CD4-positive, alpha-beta T cell treated with Interleukin-21 for 1 hour (primary cell): ENCODE results near the gene CNOT2.
"Not testable (repeated sequence)": the region's sequence is repeated elsewhere in the genome, so short reads cannot be mapped to it uniquely, and the experiment has no call there.

ENCODE experiments used
- DNase-seq: peaks from one replicate; pipeline ENCODE4 v3.0.0-alpha.2; 2020

The CNOT2 gene

GRCh38 chr12:70367258-70368141 lies 124.3 kb downstream of the CNOT2 start:
- no peak for DNase-seq

DNA sequence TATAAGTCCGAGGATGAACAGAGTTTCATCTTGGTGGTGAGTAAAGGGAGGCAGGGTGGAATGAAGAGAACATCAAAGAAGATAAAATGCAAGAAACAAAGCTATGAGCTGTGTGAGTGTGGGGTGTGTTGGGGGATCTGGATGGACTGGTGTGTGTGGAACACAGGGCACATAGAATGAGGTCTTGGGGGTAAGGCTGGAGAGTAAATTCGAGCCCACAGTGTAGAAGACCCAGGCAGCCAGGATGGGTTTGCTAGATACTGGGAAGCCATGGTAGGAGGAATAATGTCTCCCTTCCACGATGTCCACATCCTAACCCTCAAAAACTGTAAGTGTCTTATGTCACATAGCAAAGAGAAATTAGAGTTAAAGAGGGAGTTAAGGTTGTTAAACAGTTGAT lies 129.6 kb downstream of the CNOT2 start:
- no peak for DNase-seq

GRCh38 chr12:70379846-70380245 lies 136.6 kb downstream of the CNOT2 start:
- DNase-seq: no peak

DNA sequence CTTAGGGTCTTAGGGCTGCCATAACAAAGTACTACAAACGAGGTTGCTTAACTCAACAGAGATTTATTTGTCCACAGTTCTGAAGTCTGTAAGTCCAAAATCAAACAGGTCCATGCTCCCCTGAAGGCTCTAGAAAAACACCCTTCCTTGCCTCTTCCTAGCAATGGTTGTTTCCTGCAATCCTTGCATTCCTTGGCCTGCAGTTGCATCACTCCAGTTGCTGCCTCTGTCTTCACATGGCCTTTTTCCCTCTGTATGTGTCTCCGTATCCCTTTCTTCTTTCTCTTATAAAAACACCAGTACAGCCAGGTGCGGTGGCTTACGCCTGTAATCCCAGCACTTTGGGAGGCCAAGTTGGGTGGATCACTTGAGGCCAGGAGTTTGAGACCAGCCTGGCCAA lies 140.3 kb downstream of the CNOT2 start:
- DNase-seq: no peak

GRCh38 chr12:70383886-70384285 lies 140.7 kb downstream of the CNOT2 start:
- DNase-seq: no peak

- DNase-seq: no peak
These were observed 143.5 kb downstream of the CNOT2 start for GRCh38 chr12:70386771-70387170.

DNA sequence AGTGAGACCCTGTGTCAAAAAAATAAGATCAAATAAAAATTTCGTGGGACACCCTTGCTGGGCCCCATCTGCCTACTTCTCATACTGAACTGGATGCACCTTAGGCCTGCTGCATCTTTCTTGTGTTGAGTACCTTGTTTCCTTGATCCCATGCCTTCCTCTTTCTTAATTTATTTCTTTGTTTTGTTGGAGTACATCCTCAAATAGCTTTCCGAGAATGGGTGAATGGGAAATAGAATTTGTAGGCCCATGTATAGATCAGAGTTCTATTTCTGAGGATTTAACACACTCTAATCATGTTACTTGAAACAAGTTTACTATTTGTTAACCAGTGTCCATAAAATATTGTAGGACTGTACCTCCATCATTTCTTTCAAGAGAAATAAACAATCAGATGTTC lies 146.4 kb downstream of the CNOT2 start:
- DNase-seq: no peak

DNA sequence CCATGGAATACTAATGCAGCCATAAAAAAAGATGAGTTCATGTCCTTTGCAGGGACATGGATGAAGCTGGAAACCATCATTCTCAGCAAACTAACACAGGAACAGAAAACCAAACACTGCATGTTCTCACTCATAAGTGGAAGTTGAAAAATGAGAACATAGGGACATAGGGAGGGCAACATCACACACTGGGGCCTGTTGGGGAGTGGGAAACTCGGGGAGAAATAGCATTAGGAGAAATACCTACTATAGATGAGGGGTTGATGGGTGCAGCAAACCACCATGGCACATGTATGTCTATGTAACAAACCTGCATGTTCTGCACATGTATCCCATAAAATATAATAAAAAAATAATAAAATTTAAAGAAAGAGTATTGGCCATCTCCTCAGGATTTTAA lies 149.4 kb downstream of the CNOT2 start:
- not testable (repeated sequence) for DNase-seq

DNA sequence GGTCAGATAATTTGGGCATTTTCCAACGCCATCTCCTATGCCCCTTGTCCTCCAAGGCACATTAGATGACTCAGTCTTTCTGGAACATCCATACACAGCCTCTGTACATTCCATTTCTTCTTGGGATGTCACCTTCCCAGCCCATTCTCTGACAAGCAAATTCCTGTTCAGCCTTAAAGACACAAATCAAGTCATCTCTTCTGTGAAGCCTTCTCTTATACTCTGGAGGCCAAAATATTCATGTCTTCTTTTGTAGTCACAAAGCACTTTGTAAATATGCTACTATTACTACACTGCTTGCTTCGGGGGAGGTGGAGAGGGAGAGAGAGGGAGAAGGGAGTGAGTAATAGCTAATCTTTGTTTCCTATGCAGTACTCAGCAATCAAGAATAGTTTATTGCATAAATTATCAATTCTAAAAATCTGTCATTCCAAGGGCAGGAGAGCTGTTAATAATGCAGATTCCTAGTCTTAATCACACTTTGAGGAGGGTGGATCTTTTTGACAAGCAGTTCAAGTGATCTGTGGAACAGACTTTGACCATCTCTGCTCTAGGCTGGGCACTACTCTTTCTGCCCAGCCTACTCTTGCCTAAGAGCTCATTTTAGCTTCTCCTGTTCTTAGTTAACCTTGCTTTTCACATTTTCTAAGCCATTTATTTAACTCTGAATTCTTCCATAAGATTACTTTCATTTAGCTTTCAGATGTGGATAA lies 150.7 kb downstream of the CNOT2 start:
- no peak for DNase-seq

DNA sequence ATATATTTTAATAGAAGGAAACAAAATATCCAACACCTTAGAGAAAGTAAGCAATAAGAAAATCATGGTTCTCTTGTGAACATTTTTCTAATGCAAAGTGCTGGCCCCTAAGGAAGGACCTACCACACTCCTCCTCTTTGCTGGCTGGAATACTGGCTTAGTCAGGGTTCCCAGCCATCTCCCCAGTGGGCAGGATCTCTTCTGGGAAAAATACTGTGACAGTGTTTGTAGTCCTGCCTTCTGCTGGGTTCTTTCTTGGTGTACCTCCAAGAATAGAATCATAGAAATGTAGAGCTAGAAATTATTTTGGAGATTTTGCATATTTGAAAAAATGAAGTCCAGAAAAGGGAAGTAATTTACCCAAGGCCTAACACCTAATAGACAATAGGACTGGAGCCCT lies 154.8 kb downstream of the CNOT2 start:
- no peak for DNase-seq

- DNase-seq: no peak
These were observed 155.6 kb downstream of the CNOT2 start for GRCh38 chr12:70398862-70399261.

- DNase-seq: no peak
These were observed 156.1 kb downstream of the CNOT2 start for GRCh38 chr12:70399311-70399710.

GRCh38 chr12:70400124-70400523 lies 156.9 kb downstream of the CNOT2 start:
- no peak for DNase-seq

DNA sequence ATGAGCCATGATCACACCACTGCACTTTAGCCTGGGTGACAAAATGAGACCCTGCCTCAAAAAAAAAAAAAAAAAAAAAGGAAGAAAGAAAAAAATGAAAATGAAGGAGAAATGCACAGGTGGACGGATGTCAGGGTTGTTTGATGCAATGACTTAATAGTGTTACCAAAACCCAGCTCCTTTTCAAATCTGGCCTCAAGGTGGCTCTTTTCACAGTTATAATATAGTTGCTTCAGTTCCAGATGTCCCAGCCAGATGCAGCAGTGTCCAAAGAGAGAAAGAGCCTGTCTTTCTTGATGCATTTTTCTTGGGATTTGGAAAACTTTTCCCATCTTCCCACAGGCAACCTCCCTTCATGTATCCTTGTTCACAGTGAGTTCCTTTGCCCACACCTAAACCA lies 159.4 kb downstream of the CNOT2 start:
- DNase-seq: no peak

DNA sequence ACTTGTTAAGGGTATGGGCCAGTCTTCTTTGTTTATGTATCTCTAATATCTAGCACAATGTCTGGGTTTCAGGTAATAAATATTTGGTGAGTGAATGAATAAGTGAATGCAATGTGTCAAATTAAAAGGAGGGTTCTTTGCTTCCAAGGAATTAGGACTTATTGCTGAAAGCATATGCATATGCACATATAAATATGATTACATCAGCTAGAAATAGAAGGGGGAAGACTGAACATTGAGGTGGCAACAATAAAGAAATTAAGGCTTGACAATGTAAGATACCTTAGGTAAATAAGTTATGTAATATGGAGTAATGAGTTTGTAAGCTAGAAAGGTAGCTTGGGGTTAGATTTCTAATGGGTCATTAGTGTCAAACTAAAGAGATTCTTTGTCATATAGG lies 160.6 kb downstream of the CNOT2 start:
- no peak for DNase-seq
